HG02798 (cell line): ENCODE results near the gene DOK7.

ENCODE experiments used
- ATAC-seq: cut with Tn5 transposase; IDR thresholded peaks from one replicate; pipeline ENCODE4 v1.9.1; 2021; ENCODE audit warnings: mild to moderate bottlenecking; ENCODE audit not compliant: unreplicated experiment, poor library complexity

The DOK7 gene

DNA sequence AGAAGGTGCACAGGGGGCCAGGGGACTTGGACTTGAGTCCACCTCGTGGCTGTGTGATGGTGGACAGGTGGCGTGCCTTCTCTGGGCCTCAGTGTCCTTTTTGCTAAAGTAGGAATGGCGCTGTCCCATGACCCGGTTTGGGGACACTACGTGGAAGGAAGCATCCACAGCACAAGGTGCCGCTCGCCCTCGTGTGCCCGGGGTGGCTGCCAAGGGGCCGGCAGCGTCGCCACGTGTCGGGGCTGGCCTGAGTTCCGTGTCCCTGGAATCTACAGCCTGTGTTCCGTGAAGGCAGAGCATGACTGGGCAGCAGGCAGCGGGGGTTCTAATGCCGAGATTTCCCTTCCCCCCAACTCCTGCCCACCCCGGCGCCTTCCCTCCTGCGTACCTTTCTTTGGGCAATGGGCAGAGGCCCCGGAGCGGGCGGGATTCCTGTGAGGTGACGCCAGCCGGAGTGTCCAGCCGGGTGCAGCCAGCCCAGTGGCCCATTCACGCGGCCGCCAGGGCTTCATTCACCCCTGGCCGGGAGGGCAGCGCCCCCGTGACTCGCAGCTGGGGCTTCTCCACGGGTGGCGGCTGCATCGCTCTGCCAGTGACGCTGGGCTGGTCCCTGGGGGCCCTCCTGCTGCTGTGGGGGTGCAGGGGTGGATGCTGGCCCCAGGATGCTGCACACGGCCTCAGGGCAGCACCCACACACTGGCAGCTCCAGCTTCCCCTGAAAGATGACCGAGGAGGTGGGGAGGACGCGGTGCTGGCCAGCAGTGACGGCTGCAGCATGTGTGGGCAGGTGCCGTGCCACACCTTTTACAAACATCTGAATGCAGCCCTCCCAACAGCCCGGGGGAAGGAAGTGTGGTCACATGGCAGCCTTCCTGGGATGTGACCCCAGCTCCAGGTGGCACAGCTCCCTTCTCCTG is 21.2 kb downstream of the DOK7 start:
- ATAC-seq: no peak

DNA sequence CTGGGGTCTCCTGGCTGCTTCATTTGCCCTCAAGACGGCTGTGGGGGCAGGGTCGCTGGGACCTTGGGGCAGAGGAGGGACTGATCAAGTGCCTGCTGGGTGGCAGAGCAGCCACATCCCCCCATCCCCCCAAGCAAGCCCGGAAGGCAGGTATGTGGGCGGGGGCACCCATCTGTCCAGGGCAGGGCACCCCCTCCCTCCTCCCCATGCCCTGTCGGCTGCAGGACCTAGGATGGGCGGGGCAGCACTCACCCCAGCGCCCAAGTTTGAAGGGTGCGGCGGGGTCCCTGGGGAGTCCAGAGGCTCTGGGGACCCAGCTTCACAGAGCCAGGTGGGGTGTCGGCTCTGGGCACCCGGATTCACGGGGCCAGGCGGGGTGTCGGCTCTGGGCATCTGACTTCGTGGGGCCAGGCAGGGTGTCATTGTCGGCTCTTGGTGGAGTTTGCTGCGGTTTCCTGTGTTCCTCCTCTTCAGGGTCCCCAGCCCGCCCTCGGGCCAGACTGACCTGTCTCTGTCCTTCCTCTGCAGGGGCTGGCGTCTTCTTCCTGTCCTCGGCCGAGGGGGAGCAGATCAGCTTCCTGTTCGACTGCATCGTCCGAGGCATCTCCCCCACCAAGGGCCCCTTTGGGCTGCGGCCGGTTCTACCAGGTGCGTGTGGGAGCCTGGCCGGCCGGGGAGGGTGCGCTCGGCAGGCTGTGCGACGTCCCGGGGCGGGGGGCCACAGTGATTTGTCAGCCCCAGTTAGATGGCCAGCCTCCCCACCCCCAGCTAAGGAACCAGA is 22.1 kb downstream of the DOK7 start:
- no peak for ATAC-seq

DNA sequence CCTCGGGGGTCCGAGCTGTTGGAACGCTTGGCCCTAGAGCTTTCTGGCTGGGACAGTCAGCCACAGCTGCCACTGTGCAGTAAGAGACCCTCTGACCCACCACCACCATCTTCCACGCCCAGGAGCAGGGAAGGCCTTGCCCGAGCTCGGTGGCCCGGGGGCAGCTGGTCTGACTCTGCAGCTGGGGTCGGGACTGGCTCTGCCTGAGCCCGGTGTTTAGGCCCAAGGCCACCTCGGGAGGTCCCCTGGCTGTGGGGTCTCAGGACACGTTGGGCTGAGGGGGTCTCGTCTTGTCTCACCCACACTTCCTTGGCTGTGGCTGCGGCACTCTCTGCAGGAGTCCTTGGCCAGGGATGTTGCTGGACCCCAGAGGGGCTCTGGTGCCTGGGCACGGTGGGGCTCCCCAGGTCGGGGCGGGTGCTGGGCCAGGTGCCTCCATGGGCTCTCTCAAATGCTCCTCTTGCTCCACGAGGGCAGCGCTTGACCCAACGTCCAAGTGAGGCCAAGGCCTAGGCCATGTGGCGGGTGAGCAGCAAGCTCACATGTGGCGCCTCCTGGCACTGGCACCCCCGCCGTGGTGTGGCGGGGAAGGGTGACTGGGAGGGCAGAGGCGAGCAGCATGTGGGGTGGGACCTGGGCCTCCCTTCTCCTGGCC is 22.9 kb downstream of the DOK7 start:
- ATAC-seq: no peak

- ATAC-seq: no peak
Observed at GRCh38 chr4:3486541-3487540, 23.7 kb downstream of the DOK7 start.

- ATAC-seq: no peak
Observed at GRCh38 chr4:3487861-3488260, 24.8 kb downstream of the DOK7 start.

DNA sequence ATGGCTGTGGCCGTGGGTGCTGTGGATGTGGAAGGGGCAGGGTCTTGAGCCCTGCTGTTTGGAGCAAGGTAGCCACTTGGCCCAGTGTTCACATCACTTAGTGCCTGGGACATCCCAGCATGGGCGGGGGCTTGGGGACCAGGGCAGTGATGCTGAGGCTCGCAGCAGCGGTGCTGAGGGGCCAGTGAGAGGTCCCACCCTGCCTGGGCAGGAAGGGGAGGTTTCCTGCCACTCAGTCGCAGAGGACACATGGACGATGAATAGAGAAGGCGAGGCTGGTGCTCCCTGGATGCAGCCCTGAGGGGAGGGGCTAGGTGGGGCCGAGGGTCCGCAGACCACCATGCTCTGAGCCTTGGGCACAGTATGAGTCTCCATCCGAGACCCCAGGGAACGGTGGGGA is 25.7 kb downstream of the DOK7 start:
- no peak for ATAC-seq

DNA sequence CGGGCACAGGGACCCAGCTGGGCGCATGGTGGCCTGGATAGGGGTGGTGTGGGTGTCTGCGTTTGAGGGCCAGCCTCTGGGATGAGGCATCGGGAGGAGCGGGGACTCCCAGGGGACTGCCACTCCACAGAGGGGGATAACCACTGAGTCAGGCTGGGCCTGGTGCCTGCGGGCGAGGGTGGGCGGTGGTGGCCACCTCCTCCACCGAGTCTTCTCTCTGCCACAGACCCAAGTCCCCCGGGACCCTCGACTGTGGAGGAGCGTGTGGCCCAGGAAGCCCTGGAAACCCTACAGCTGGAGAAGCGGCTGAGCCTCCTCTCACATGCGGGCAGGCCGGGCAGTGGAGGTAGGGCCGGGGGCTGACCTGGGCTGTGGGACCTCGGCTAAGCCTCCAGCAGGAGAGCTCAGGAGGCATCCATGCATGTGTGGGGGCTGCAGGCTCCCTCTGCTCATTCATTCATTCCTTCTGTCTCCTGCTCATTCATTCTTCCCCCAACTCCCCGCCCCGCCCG is 26.4 kb downstream of the DOK7 start:
- ATAC-seq: no peak

DNA sequence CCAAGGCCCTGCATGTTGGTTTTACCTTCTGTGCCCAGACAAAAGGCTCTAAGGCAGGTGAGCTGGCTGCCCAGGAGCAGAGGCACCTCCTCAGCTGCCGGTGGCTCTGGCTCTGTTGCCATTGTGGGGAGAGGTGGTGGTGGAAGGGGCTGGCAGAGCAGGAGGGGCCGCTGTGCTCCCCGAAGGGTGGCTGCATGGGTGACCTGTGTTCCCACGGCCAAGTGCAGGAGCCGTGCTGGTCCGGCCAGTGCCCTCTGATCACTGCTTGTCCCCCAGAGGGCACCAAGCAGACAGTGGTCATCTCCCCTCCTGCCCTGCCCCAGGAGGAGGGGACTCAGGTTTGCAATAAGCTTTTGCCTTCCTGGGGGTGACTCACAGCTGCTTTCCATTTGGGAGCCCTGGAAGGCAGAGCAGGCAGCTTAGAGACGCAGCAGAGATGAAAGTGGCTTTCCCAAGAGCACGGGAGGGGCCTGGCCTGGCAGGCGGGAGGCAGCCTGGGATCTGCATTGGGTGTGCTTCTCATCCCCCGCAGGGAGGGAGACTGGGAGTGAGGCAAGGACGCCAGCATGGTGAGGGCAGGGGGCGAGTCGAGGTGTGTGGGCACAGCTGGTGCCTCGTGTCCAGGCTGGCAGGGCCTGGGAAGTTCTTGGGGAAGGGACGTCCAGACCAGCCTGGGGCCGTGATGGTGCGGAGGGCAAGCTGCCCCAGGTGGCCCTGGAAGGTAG is 28.7 kb downstream of the DOK7 start:
- no peak for ATAC-seq

DNA sequence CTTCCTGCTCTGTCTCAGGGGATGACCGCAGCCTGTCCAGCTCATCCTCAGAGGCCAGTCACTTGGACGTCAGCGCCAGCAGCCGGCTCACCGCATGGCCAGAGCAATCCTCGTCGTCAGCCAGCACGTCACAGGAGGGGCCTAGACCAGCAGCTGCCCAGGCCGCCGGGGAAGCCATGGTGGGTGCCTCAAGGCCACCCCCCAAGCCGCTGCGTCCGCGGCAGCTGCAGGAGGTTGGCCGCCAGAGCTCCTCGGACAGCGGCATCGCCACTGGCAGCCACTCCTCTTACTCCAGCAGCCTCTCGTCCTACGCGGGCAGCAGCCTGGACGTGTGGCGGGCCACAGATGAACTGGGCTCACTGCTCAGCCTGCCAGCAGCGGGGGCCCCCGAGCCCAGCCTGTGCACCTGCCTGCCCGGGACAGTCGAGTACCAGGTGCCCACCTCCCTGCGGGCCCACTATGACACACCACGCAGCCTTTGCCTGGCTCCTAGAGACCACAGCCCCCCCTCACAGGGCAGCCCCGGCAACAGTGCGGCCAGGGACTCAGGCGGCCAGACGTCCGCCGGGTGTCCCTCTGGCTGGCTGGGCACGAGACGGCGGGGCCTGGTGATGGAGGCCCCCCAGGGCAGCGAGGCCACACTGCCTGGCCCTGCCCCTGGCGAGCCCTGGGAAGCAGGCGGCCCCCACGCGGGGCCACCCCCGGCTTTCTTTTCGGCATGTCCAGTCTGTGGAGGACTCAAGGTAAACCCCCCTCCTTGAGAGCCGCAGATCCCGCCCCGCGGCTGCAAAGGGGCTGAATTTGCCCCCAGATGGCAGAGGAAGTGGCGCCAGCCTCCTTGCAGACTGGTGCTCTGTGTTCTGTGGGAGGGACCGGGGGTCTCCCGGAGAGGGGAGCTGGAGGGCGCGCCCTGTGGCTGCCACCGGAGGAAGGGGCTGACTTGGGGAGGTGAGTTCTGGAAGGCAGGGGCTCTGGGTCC is 29.9 kb downstream of the DOK7 start:
- ATAC-seq: no peak

DNA sequence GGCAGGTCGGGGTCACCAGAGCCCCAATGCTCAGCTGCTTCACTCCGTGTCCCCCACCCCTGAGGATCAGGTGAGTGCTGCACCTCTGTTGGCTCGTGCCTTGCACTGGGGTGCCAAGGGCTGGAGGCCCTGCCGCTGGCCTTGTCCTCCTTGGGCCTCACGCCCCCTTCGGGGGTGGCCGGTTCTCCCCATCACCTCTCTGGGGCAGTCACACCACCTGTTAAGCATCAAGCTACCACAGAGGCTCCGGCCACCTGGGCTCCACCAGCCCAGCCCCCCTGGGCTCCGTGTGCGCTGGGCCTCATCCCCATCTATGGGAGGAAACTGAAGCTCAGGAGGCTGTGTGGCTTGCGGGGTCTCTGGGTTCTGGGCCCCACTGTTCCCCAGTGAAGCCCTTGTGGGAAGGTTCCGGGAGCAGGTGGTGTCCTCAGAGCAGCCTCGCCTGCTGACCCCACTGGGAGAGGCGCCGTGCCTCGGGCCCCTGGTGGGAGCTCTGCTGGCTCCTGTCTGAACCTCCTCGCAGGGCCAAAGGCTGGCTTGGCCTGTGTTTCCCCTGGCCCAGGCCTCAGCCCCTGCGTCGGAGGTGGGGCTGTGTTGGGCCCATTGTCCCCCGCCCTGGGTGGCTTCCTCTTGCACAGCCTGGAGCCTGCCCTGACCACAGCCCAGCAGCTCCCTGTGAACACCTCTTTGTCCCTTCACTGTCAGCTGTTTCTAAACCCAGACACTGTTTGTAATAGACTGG is 30.8 kb downstream of the DOK7 start:
- no peak for ATAC-seq

DNA sequence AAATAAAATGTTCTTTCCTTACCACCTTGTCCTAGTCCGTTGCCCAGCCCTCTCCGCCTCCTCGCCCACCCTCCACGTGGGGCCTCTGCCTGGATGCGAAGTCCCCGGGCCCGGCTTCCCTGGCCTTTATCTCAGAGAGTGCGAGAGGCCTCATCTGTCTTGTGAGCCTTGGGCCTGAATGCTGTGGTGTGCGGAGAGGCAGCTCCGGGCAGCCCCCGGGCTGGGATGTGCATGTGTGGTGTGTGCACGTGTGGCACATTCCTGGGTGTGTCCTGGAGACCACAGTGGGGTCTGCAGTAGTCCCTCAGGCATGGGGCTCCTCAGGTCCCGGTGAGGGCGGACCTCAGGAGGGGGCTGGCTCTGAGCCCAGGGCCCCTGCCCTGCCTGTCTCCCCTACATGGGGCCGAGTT is 31.4 kb downstream of the DOK7 start:
- no peak for ATAC-seq

GRCh38 chr4:3495204-3495975 is 32.3 kb downstream of the DOK7 start:
- no peak for ATAC-seq

DNA sequence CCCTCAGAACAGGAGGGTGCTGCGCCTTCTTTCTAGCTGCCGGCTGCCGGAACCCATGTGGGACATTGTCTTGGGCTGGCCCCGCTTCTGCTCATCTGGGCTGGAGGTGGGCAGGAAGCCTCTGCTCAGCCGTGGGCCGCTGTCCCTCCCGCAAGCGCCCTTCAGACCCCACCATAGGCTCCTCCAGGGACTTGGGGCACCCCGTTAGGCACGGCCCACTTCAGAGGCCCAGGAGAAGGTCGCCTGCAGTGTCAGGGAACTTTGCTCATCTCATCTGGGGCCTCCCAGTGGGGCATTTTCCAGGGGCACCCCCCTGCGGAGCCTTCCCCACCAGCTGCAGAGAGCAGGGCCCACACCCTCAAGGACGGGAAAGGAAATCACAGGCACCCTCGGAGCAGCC is 32.9 kb downstream of the DOK7 start:
- ATAC-seq: no peak

- ATAC-seq: no peak
Observed at GRCh38 chr4:3497095-3497494, 34.0 kb downstream of the DOK7 start.

DNA sequence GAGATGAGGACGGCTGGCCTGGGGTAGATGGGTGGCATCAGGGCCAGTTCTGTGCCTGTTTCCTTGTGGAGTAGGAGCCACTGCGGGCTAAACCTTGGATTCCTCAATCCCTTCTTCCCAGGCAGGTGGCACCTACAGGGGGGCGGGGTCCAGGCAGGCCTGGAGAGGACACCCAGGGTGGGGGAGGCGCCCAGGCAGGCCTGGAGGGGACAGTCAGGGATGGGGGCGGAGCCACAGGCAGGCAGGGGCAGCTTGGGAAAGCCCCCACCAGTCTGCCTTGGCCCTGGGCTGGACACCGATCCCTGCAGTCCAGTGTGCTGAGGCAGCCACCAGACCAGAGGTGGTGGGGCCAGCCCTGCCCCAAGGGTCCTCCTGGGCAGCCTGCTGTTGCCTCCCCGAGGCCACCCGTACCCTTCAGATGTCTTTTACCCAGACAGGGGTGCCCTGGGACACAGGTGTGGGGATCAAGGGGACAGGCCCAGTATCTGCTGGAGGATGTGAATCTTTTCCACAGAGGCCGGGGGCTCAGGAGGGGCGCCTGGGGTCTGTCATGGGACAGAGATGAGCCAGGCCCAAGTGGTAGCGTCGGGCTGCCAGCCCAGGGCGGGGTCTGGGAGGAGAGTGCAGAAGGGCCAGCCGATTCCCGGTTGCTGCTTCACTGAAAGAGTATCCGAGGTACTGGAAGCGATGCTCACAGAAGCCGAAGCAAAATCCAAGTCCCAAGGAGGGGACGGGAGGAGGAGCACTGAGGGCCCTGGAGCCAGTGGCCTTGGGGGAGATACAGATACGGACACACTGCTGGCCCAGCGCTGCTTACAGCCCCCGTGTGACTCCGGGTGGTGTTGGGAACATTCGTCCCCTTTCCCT is 34.6 kb downstream of the DOK7 start:
- no peak for ATAC-seq

- no peak for ATAC-seq
Observed at GRCh38 chr4:3498407-3498806, 35.3 kb downstream of the DOK7 start.
